ENCODE data around the gene PRKCQ.

PRKCQ gene

DNA sequence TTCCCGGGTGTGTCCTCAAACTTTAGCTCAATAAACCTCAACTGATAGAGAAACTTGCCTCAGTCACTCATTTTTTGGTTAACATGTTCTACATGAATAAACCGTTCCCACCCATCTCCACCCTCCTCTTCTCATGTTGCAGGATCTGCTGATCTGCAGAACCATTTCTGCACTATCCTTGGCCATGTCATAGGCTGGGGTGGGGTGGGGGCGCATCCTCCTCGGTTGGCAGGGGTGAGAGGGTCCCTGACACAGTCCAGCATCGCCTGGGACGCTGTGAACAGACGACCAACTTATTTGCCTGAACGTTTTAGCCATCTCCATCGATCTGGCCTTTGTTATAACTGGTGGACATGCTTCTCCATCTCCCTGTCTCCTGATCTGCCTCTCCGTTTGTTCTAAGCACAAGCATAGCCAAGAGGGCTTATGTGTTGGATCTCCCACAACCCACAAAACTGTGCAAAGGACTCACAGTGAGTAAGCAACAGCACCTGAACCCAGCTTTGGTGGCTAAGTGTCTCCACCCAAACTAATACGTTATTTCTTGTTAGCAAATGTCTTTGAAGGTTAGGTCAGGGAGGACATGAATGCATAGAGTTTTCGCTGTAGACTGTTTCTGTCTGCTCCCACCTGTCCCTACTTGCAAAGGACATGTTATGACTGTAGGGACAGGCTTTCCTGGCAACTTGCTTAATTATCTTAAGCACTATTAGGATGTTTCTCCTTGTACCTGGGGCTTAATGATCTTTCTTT lies 51.7 kb downstream of the PRKCQ start:
- H3K27me3 ChIP-seq (replicated peaks; ENCODE audit: insufficient read depth, low read length) = no peaks in the 10 kb centered on the region
- H3K4me1 ChIP-seq (ENCODE audit: low read length) = no peaks in the 10 kb centered on the region
- H3K4me3 ChIP-seq (ENCODE audit: low read length) = no peak overlapping the region
- DNase-seq = no peak
- no peaks in the 10 kb centered on the region for H3K9me2 ChIP-seq (replicated peaks; ENCODE audit: insufficient read depth, low read length)
- no peaks in the 10 kb centered on the region for H4K20me1 ChIP-seq (ENCODE audit: insufficient read depth, low read length)
- H3F3A ChIP-seq (ENCODE audit: insufficient read depth, low read length) = no peaks in the 10 kb centered on the region
- no peak overlapping the region for H3K4me2 ChIP-seq (ENCODE audit: low read depth, low read length)
- H3K79me2 ChIP-seq (ENCODE audit: low read length) = no peaks in the 10 kb centered on the region
- H3K27ac ChIP-seq (ENCODE audit: low read length) = no peak overlapping the region
- no peak overlapping the region for H2AFZ ChIP-seq (ENCODE audit: low read length)
- no peaks in the 10 kb centered on the region for H3K9me3 ChIP-seq (replicated peaks; ENCODE audit: insufficient read depth, low read length)
- TF ChIP-seq EZH2 (optimal IDR thresholded peaks at IDR 0.05; ENCODE audit: low read depth, low read length) (no peak), EZH2phosphoT487 (IDR thresholded peaks at IDR 0.05; ENCODE audit: low read length) (no peak), CTCF (IDR thresholded peaks at IDR 0.05; ENCODE audit: low read length) (no peak)
- H3K9ac ChIP-seq (ENCODE audit: low read length) = no peak overlapping the region
- no peaks in the 10 kb centered on the region for H3K36me3 ChIP-seq (replicated peaks; ENCODE audit: insufficient read depth, low read length)

DNA sequence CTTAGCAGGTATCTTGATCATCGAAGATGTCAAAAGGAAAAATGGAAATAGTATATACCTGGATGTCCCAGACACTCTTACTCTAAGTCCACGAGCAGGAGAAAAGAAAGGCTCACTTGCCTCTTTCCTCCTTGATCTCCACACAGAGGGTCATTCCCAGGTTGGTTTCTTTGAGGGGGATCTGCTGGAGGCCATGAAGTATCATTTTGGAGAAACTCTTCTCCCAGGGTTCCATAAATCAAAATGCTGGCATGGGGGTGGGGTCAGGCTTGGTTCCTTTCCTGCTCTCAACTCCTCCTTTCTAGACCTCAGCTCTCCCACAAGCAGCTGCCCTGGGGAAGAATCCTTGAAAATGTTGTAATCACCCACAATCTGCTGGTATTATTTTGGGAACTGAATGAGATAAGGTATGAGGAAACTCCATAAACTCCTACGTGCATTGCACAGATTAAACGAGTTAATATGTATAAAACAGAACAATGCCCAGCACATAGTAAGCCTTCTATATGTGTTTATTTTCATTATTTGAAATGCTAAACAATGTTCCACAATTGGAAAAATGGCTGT lies 54.4 kb downstream of the PRKCQ start:
- Histone ChIP-seq H4K20me1 (ENCODE audit: insufficient read depth, low read length) (no peaks in the 10 kb centered on the region), H3F3A (ENCODE audit: insufficient read depth, low read length) (no peaks in the 10 kb centered on the region), H3K36me3 (replicated peaks; ENCODE audit: insufficient read depth, low read length) (no peaks in the 10 kb centered on the region), H3K9ac (ENCODE audit: low read length) (no peak overlapping the region), H3K27ac (ENCODE audit: low read length) (no peak overlapping the region), H3K27me3 (replicated peaks; ENCODE audit: insufficient read depth, low read length) (no peaks in the 10 kb centered on the region), H2AFZ (ENCODE audit: low read length) (no peak overlapping the region), H3K4me1 (ENCODE audit: low read length) (no peaks in the 10 kb centered on the region), H3K4me3 (ENCODE audit: low read length) (no peak overlapping the region), H3K4me2 (ENCODE audit: low read depth, low read length) (no peak overlapping the region), H3K79me2 (ENCODE audit: low read length) (no peaks in the 10 kb centered on the region), H3K9me3 (replicated peaks; ENCODE audit: insufficient read depth, low read length) (no peaks in the 10 kb centered on the region), H3K9me2 (replicated peaks; ENCODE audit: insufficient read depth, low read length) (no peaks in the 10 kb centered on the region)
- TF ChIP-seq EZH2phosphoT487 (IDR thresholded peaks at IDR 0.05; ENCODE audit: low read length) = no peak
- TF ChIP-seq CTCF (IDR thresholded peaks at IDR 0.05; ENCODE audit: low read length) = no peak
- TF ChIP-seq EZH2 (optimal IDR thresholded peaks at IDR 0.05; ENCODE audit: low read depth, low read length) = no peak
- no peak for DNase-seq

DNA sequence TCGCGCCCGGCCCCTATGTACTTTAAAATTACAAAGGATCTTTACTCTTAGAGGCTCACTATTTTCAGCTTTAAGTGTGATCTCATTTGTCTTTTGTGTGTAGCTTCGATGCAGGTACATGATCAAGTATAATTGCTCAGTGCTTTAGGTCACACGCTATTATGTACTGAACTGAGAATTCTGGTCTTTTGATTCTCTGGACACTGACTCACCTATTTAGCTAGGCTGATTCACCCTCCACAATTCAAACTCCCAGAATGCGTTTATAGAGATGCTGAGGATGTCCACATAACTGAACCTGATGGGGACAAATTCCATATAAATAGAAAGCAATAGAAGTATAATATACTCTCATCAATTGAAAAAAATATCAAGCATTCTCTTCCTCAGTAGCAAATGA lies 57.8 kb downstream of the PRKCQ start:
- Histone ChIP-seq H3K4me1 (ENCODE audit: low read length) (no peaks in the 10 kb centered on the region), H3K4me2 (ENCODE audit: low read depth, low read length) (no peak overlapping the region), H4K20me1 (ENCODE audit: insufficient read depth, low read length) (no peaks in the 10 kb centered on the region), H3K9me3 (replicated peaks; ENCODE audit: insufficient read depth, low read length) (no peaks in the 10 kb centered on the region), H3K79me2 (ENCODE audit: low read length) (no peaks in the 10 kb centered on the region), H3K36me3 (replicated peaks; ENCODE audit: insufficient read depth, low read length) (no peaks in the 10 kb centered on the region), H3K27me3 (replicated peaks; ENCODE audit: insufficient read depth, low read length) (no peaks in the 10 kb centered on the region), H3K9me2 (replicated peaks; ENCODE audit: insufficient read depth, low read length) (no peaks in the 10 kb centered on the region), H3K27ac (ENCODE audit: low read length) (no peak overlapping the region), H3F3A (ENCODE audit: insufficient read depth, low read length) (no peaks in the 10 kb centered on the region), H2AFZ (ENCODE audit: low read length) (no peak overlapping the region), H3K4me3 (ENCODE audit: low read length) (no peak overlapping the region), H3K9ac (ENCODE audit: low read length) (no peak overlapping the region)
- TF ChIP-seq CTCF (IDR thresholded peaks at IDR 0.05; ENCODE audit: low read length) (no peak), EZH2 (optimal IDR thresholded peaks at IDR 0.05; ENCODE audit: low read depth, low read length) (no peak), EZH2phosphoT487 (IDR thresholded peaks at IDR 0.05; ENCODE audit: low read length) (no peak)
- no peak for DNase-seq

Data from MM.1S (cell line).